HEK293 (cell line): ENCODE data around the gene KIDINS220.

ENCODE experiments used
- CTCF ChIP-seq: fragments of 450-650 bp; formaldehyde crosslinking; IDR thresholded peaks from 2 replicates; pipeline ENCODE4 v1.5.1; 2016; ENCODE audit warnings: missing biosample characterization, missing genetic modification characterization
- GLI4 ChIP-seq: fragments of 450-650 bp; formaldehyde crosslinking; IDR thresholded peaks from 2 replicates; pipeline ENCODE4 v1.5.1; 2016; ENCODE audit warnings: missing biosample characterization, missing genetic modification characterization
- REST ChIP-seq: fragments of 450-650 bp; formaldehyde crosslinking; IDR thresholded peaks from 2 replicates; pipeline ENCODE4 v1.5.1; 2016; ENCODE audit warnings: missing biosample characterization, missing genetic modification characterization
- YY1 ChIP-seq: fragments of 450-650 bp; formaldehyde crosslinking; IDR thresholded peaks from 2 replicates; pipeline ENCODE4 v1.5.1; 2018; ENCODE audit warnings: missing biosample characterization, missing genetic modification characterization
- YY2 ChIP-seq: fragments of 450-650 bp; formaldehyde crosslinking; IDR thresholded peaks from 2 replicates; pipeline ENCODE4 v1.5.1; 2016; ENCODE audit warnings: missing biosample characterization, missing genetic modification characterization
- ZBTB20 ChIP-seq: fragments of 450-650 bp; formaldehyde crosslinking; IDR thresholded peaks from 2 replicates; pipeline ENCODE4 v1.5.1; 2016; ENCODE audit warnings: missing biosample characterization, missing genetic modification characterization
- ZNF366 ChIP-seq: fragments of 450-650 bp; formaldehyde crosslinking; conservative IDR thresholded peaks from 2 replicates; pipeline ENCODE4 v1.5.1; 2016; ENCODE audit warnings: missing biosample characterization, missing genetic modification characterization
- ZNF792 ChIP-seq: fragments of 450-650 bp; formaldehyde crosslinking; IDR thresholded peaks from 2 replicates; pipeline ENCODE4 v1.5.1; 2016; ENCODE audit warnings: missing biosample characterization, missing genetic modification characterization

GRCh38 chr2:8877894-8878293 is 40.5 kb upstream of the KIDINS220 start:
- TF ChIP-seq YY1 (tag by site-specific recombination) (no peak), CTCF (no peak), ZNF366 (tag by site-specific recombination) (no peak), YY2 (tag by site-specific recombination) (no peak), GLI4 (tag by site-specific recombination) (no peak), REST (no peak), ZBTB20 (tag by site-specific recombination) (no peak), ZNF792 (no peak)
